KMS-11 (cell line): Measurements from ENCODE around the gene GABBR2.

Experiments
- H2AFZ ChIP-seq: fragments of 200-600 bp; sonication (generic); 2 replicates; pipeline ENCODE4 v1.6.1; 2016; ENCODE audit warnings: antibody characterized with exemption, mixed run types, low read depth
- H3K27ac ChIP-seq: fragments of 200-600 bp; sonication (generic); 2 replicates; pipeline ENCODE4 v1.6.1; 2016; ENCODE audit warnings: mild to moderate bottlenecking, mixed run types
- H3K27me3 ChIP-seq: fragments of 200-600 bp; sonication (generic); 2 replicates; pipeline ENCODE4 v1.6.1; 2017; ENCODE audit warnings: mild to moderate bottlenecking, low read depth, mixed run types, moderate library complexity; ENCODE audit not compliant: insufficient read depth
- H3K36me3 ChIP-seq: fragments of 200-600 bp; sonication (generic); 2 replicates; pipeline ENCODE4 v1.6.1; 2017; ENCODE audit warnings: mild to moderate bottlenecking, mixed run types; ENCODE audit not compliant: insufficient read depth
- H3K4me1 ChIP-seq: fragments of 200-600 bp; sonication (generic); 2 replicates; pipeline ENCODE4 v1.6.1; 2016; ENCODE audit warnings: mild to moderate bottlenecking, low read depth, mixed run types; ENCODE audit not compliant: poor library complexity, severe bottlenecking
- H3K4me2 ChIP-seq: fragments of 200-600 bp; sonication (generic); 2 replicates; pipeline ENCODE4 v1.7.0; 2016; ENCODE audit warnings: mild to moderate bottlenecking, mixed run types
- H3K4me3 ChIP-seq: fragments of 200-600 bp; sonication (generic); IDR thresholded peaks from 2 replicates; pipeline ENCODE4 v1.6.1; 2017; ENCODE audit warnings: low read depth, low read length, mixed read lengths; ENCODE audit not compliant: insufficient read depth
- H3K79me2 ChIP-seq: fragments of 200-600 bp; sonication (generic); 2 replicates; pipeline ENCODE4 v1.6.1; 2016; ENCODE audit warnings: low read depth, mixed run types; ENCODE audit not compliant: insufficient read depth
- H3K9ac ChIP-seq: fragments of 200-600 bp; sonication (generic); 2 replicates; pipeline ENCODE4 v1.6.1; 2016; ENCODE audit warnings: mild to moderate bottlenecking, mixed run types
- H4K20me1 ChIP-seq: fragments of 200-600 bp; sonication (generic); 2 replicates; pipeline ENCODE4 v1.6.1; 2016; ENCODE audit warnings: mild to moderate bottlenecking, mixed run types; ENCODE audit not compliant: insufficient read depth
- CTCF ChIP-seq: fragments of 200-600 bp; sonication (generic); conservative IDR thresholded peaks from 2 replicates; pipeline ENCODE4 v1.6.1; 2017; ENCODE audit warnings: low read depth, mild to moderate bottlenecking, antibody characterized with exemption, low read length, moderate library complexity, mixed read lengths

GABBR2 gene

GRCh38 chr9:98369471-98369870, 339.3 kb downstream of the GABBR2 start:
- Histone ChIP-seq H3K79me2 (no peaks in the 10 kb centered on the region), H3K9ac (no peak overlapping the region), H3K27ac (no peak overlapping the region), H3K27me3 (no peaks in the 10 kb centered on the region), H3K36me3 (no peaks in the 10 kb centered on the region), H4K20me1 (no peaks in the 10 kb centered on the region), H3K4me1 (no peaks in the 10 kb centered on the region), H2AFZ (no peak overlapping the region), H3K4me3 (no peak overlapping the region), H3K4me2 (no peak overlapping the region)
- TF ChIP-seq CTCF: no peak

GRCh38 chr9:98369066-98369425, 339.7 kb downstream of the GABBR2 start:
- no peak overlapping the region for H3K9ac ChIP-seq
- H3K27ac ChIP-seq: no peak overlapping the region
- H3K36me3 ChIP-seq: no peaks in the 10 kb centered on the region
- H4K20me1 ChIP-seq: no peaks in the 10 kb centered on the region
- no peaks in the 10 kb centered on the region for H3K79me2 ChIP-seq
- no peaks in the 10 kb centered on the region for H3K4me1 ChIP-seq
- no peak overlapping the region for H2AFZ ChIP-seq
- no peak overlapping the region for H3K4me2 ChIP-seq
- H3K27me3 ChIP-seq: no peaks in the 10 kb centered on the region
- TF ChIP-seq CTCF: no peak
- no peak overlapping the region for H3K4me3 ChIP-seq

GRCh38 chr9:98368366-98369065, 340.2 kb downstream of the GABBR2 start:
- no peak overlapping the region for H2AFZ ChIP-seq
- no peak overlapping the region for H3K9ac ChIP-seq
- H4K20me1 ChIP-seq: no peaks in the 10 kb centered on the region
- no peaks in the 10 kb centered on the region for H3K27me3 ChIP-seq
- no peaks in the 10 kb centered on the region for H3K79me2 ChIP-seq
- TF ChIP-seq CTCF: no peak
- no peak overlapping the region for H3K4me3 ChIP-seq
- H3K36me3 ChIP-seq: no peaks in the 10 kb centered on the region
- H3K4me1 ChIP-seq: no peaks in the 10 kb centered on the region
- H3K4me2 ChIP-seq: no peak overlapping the region
- H3K27ac ChIP-seq: no peak overlapping the region

GRCh38 chr9:98367923-98368322, 340.8 kb downstream of the GABBR2 start:
- no peak overlapping the region for H3K4me3 ChIP-seq
- no peak overlapping the region for H3K27ac ChIP-seq
- H3K4me2 ChIP-seq: no peak overlapping the region
- no peak for TF ChIP-seq CTCF
- H3K36me3 ChIP-seq: no peaks in the 10 kb centered on the region
- no peaks in the 10 kb centered on the region for H3K79me2 ChIP-seq
- no peak overlapping the region for H2AFZ ChIP-seq
- H3K27me3 ChIP-seq: no peaks in the 10 kb centered on the region
- H4K20me1 ChIP-seq: no peaks in the 10 kb centered on the region
- no peaks in the 10 kb centered on the region for H3K4me1 ChIP-seq
- H3K9ac ChIP-seq: no peak overlapping the region
